PC-3 (cell line): ENCODE data around the gene HPF1. TPM values are rescaled to one million over a fixed set of nuclear protein-coding genes. Genes with fewer than 3 reads are reported as not detected.
A peak's percentile ranks its signal among the peaks of the same experiment; 100 is the strongest.

ENCODE experiments used
- ATAC-seq: fragments of 200-7000 bp; cut with Tn5 transposase; 2 replicates; pipeline ENCODE4 v1.9.1; 2020; ENCODE audit warnings: mild to moderate bottlenecking, moderate library complexity
- BruUV-seq: library from RNA; stranded (reverse); fragments of 400-500 nt; replicated peaks from 2 replicates; lab custom pipeline; 2021; lab: Mats Ljungman, UMichigan
- CTCF ChIA-PET: fragments of 300-600 bp; sonication (Branson Sonifier 250); formaldehyde crosslinking; loops from one replicate; lab custom pipeline; 2022; ENCODE audit warnings: antibody characterized with exemption; lab: Charles Lee
- POLR2A ChIA-PET: fragments of 300-600 bp; sonication (Branson Sonifier 250); formaldehyde crosslinking; loops from one replicate; lab custom pipeline; 2022; ENCODE audit warnings: antibody characterized with exemption; ENCODE audit not compliant: unreplicated experiment; lab: Charles Lee
- DNase-seq: peaks from one replicate; pipeline ENCODE4 v3.0.0-alpha.2; 2015
- H2AFZ ChIP-seq: fragments of 300-600 bp; sonication (generic); 2 replicates; pipeline ENCODE4 v1.6.0; 2016; ENCODE audit warnings: antibody characterized with exemption, low read length
- H3F3A ChIP-seq: fragments of 300-600 bp; sonication (generic); one replicate; pipeline ENCODE4 v1.6.0; 2017; ENCODE audit warnings: antibody characterized with exemption, low read length, control low read depth, mild to moderate bottlenecking; ENCODE audit not compliant: unreplicated experiment
- H3K27ac ChIP-seq: fragments of 300-600 bp; sonication (generic); 2 replicates; pipeline ENCODE4 v1.5.1; 2016; ENCODE audit warnings: mild to moderate bottlenecking, low read length
- H3K27me3 ChIP-seq: fragments of 300-600 bp; sonication (generic); 2 replicates; pipeline ENCODE4 v1.6.1; 2016; ENCODE audit warnings: low read length, mixed read lengths
- H3K36me3 ChIP-seq: fragments of 300-600 bp; sonication (generic); 2 replicates; pipeline ENCODE4 v1.6.1; 2016; ENCODE audit warnings: low read depth, mixed run types, low read length, mixed read lengths
- H3K4me1 ChIP-seq: fragments of 300-600 bp; sonication (generic); 2 replicates; pipeline ENCODE4 v1.5.1; 2016; ENCODE audit warnings: low read length; ENCODE audit not compliant: insufficient read depth
- H3K4me2 ChIP-seq: fragments of 300-600 bp; sonication (generic); 2 replicates; pipeline ENCODE4 v1.6.0; 2016; ENCODE audit warnings: low read length
- H3K4me3 ChIP-seq: fragments of 300-600 bp; sonication (generic); 2 replicates; pipeline ENCODE4 v1.5.1; 2016; ENCODE audit warnings: mild to moderate bottlenecking, low read length, mixed read lengths
- H3K79me2 ChIP-seq: fragments of 300-600 bp; sonication (generic); 2 replicates; pipeline ENCODE4 v1.6.1; 2017; ENCODE audit warnings: low read length, mixed read lengths
- H3K9ac ChIP-seq: fragments of 300-600 bp; sonication (generic); 2 replicates; pipeline ENCODE4 v1.6.0; 2016; ENCODE audit warnings: mild to moderate bottlenecking, low read length
- H3K9me2 ChIP-seq: fragments of 300-600 bp; sonication (generic); replicated peaks from 2 replicates; pipeline ENCODE4 v1.6.1; 2016; ENCODE audit warnings: mixed run types, low read length, mixed read lengths
- H3K9me3 ChIP-seq: fragments of 300-600 bp; sonication (generic); 2 replicates; pipeline ENCODE4 v1.6.1; 2016; ENCODE audit warnings: low read length, mixed read lengths
- H4K20me1 ChIP-seq: fragments of 300-600 bp; sonication (generic); 2 replicates; pipeline ENCODE4 v1.6.1; 2016; ENCODE audit warnings: low read length, mixed read lengths
- CTCF ChIP-seq: fragments of 300-600 bp; sonication (generic); conservative IDR thresholded peaks from 2 replicates; pipeline ENCODE4 v1.5.1; 2017; ENCODE audit warnings: antibody characterized with exemption, low read depth, mild to moderate bottlenecking, low read length
- EZH2 ChIP-seq: fragments of 300-600 bp; sonication (generic); IDR thresholded peaks from one replicate; pipeline ENCODE4 v1.6.1; 2017; ENCODE audit warnings: antibody characterized with exemption, mild to moderate bottlenecking, low read length; ENCODE audit not compliant: unreplicated experiment
- EZH2phosphoT487 ChIP-seq: fragments of 300-600 bp; sonication (generic); IDR thresholded peaks from 2 replicates; pipeline ENCODE4 v1.6.1; 2018; ENCODE audit warnings: mild to moderate bottlenecking, antibody characterized with exemption, low read length, borderline replicate concordance
- intact Hi-C: fragments of 100-400 bp; cut with micrococcal nuclease; formaldehyde crosslinking; loops from 2 replicates; pipeline ENCODE4 v1.9.0; 2023
- total RNA-seq: library from RNA; depleted of rRNA; stranded (reverse); fragments of >200 nt; gene quantifications from 2 replicates; pipeline ENCODE4 v1.2.3, GENCODE V29; 2014

Gene HPF1
- total RNA-seq, 1 experiment from 2014 or later = 10.6 TPM

- Histone ChIP-seq H3K4me3 (no peak overlapping the region), H3K9ac (no peak overlapping the region), H2AFZ (no peak overlapping the region), H3K36me3 (no peaks in the 10 kb centered on the region), H4K20me1 (no peaks in the 10 kb centered on the region), H3K4me1 (no peaks in the 10 kb centered on the region), H3K4me2 (no peak overlapping the region), H3K9me3 (no peaks in the 10 kb centered on the region), H3K9me2 (no peaks in the 10 kb centered on the region), H3K27ac (no peak overlapping the region), H3K79me2 (no peaks in the 10 kb centered on the region), H3F3A (no peaks in the 10 kb centered on the region), H3K27me3 (no peaks in the 10 kb centered on the region)
- intact Hi-C loops = no loop called here
- POLR2A ChIA-PET = no interaction called here
- TF ChIP-seq CTCF = no peak
- no peak for TF ChIP-seq EZH2phosphoT487
- no peak for TF ChIP-seq EZH2
- peak; percentile 50 for ATAC-seq
- CTCF ChIA-PET = no interaction called here
- peak; percentile 7 for DNase-seq
- BruUV-seq = no TSS peak
Observed at GRCh38 chr4:169716677-169717076, 41.1 kb downstream of the HPF1 start.

- Histone ChIP-seq H3K4me1 (no peaks in the 10 kb centered on the region), H3F3A (no peaks in the 10 kb centered on the region), H3K9ac (no peak overlapping the region), H3K36me3 (no peaks in the 10 kb centered on the region), H3K4me2 (no peak overlapping the region), H3K27ac (no peak overlapping the region), H3K9me2 (no peaks in the 10 kb centered on the region), H3K9me3 (no peaks in the 10 kb centered on the region), H2AFZ (no peak overlapping the region), H3K4me3 (no peak overlapping the region), H3K79me2 (no peaks in the 10 kb centered on the region), H4K20me1 (no peaks in the 10 kb centered on the region), H3K27me3 (no peaks in the 10 kb centered on the region)
- CTCF ChIA-PET = no interaction called here
- intact Hi-C loops = no loop called here
- POLR2A ChIA-PET = no interaction called here
- DNase-seq = no peak
- ATAC-seq = no peak
- TF ChIP-seq EZH2phosphoT487 (no peak), EZH2 (no peak), CTCF (no peak)
- no TSS peak for BruUV-seq
Observed at GRCh38 chr4:169715826-169716225, 41.9 kb downstream of the HPF1 start.

- Histone ChIP-seq H3K36me3 (no peaks in the 10 kb centered on the region), H3K4me3 (no peak overlapping the region), H3K9me3 (no peaks in the 10 kb centered on the region), H3K9ac (no peak overlapping the region), H2AFZ (no peak overlapping the region), H3K9me2 (no peaks in the 10 kb centered on the region), H3K4me2 (no peak overlapping the region), H3K4me1 (no peaks in the 10 kb centered on the region), H3K27me3 (no peaks in the 10 kb centered on the region), H3K79me2 (no peaks in the 10 kb centered on the region), H3F3A (no peaks in the 10 kb centered on the region), H4K20me1 (no peaks in the 10 kb centered on the region), H3K27ac (no peak overlapping the region)
- ATAC-seq = no peak
- no peak for DNase-seq
- BruUV-seq = no TSS peak
- ChIA-PET POLR2A (no interaction called here), CTCF (no interaction called here)
- TF ChIP-seq EZH2 (no peak), EZH2phosphoT487 (no peak), CTCF (no peak)
- intact Hi-C loops = no loop called here
Observed at GRCh38 chr4:169707958-169708643, 49.6 kb downstream of the HPF1 start.
